Hepatocyte (in vitro differentiated cells): ENCODE data around the gene WDTC1. TPM values are rescaled to one million over a fixed set of nuclear protein-coding genes. Genes with fewer than 3 reads are reported as not detected.

Experiments used
- DNase-seq: peaks from one replicate; pipeline ENCODE4 v3.0.0-alpha.2; 2016; ENCODE audit warnings: low spot score
- H2AFZ ChIP-seq: fragments of 200-600 bp; sonication (generic); 2 replicates; pipeline ENCODE4 v1.6.0; 2016; ENCODE audit warnings: antibody characterized with exemption, mild to moderate bottlenecking
- H3K27ac ChIP-seq: fragments of 200-600 bp; sonication (generic); 2 replicates; pipeline ENCODE4 v1.5.1; 2016; ENCODE audit warnings: mild to moderate bottlenecking
- H3K27me3 ChIP-seq: fragments of 200-600 bp; sonication (generic); 2 replicates; pipeline ENCODE4 v1.6.1; 2016
- H3K36me3 ChIP-seq: fragments of 200-600 bp; sonication (generic); replicated peaks from 2 replicates; pipeline ENCODE4 v1.5.1; 2016; ENCODE audit warnings: low read depth; ENCODE audit not compliant: insufficient read depth
- H3K4me1 ChIP-seq: fragments of 200-600 bp; sonication (generic); 2 replicates; pipeline ENCODE4 v1.5.1; 2016; ENCODE audit warnings: mild to moderate bottlenecking, moderate library complexity; ENCODE audit not compliant: insufficient read depth
- H3K4me2 ChIP-seq: fragments of 200-600 bp; sonication (generic); 2 replicates; pipeline ENCODE4 v1.6.0; 2016
- H3K4me3 ChIP-seq: fragments of 200-600 bp; sonication (generic); 2 replicates; pipeline ENCODE4 v1.5.1; 2016; ENCODE audit warnings: mild to moderate bottlenecking
- H3K79me2 ChIP-seq: fragments of 200-600 bp; sonication (generic); 2 replicates; pipeline ENCODE4 v1.6.0; 2017; ENCODE audit warnings: mild to moderate bottlenecking
- H3K9me2 ChIP-seq: fragments of 200-600 bp; sonication (generic); replicated peaks from 2 replicates; pipeline ENCODE4 v1.6.0; 2017; ENCODE audit warnings: mild to moderate bottlenecking; ENCODE audit not compliant: insufficient read depth
- H3K9me3 ChIP-seq: fragments of 200-600 bp; sonication (generic); 2 replicates; pipeline ENCODE4 v1.5.1; 2016; ENCODE audit warnings: low read depth, mild to moderate bottlenecking
- H4K20me1 ChIP-seq: fragments of 200-600 bp; sonication (generic); 2 replicates; pipeline ENCODE4 v1.6.0; 2016; ENCODE audit warnings: mild to moderate bottlenecking; ENCODE audit not compliant: insufficient read depth, poor library complexity, severe bottlenecking
- CTCF ChIP-seq: fragments of 200-600 bp; sonication (generic); IDR thresholded peaks from 2 replicates; pipeline ENCODE4 v1.5.1; 2016; ENCODE audit warnings: antibody characterized with exemption, mild to moderate bottlenecking; ENCODE audit not compliant: poor library complexity
- EZH2 ChIP-seq: fragments of 200-600 bp; sonication (generic); IDR thresholded peaks from 2 replicates; pipeline ENCODE4 v1.6.1; 2016; ENCODE audit warnings: antibody characterized with exemption, mild to moderate bottlenecking, borderline replicate concordance
- EZH2phosphoT487 ChIP-seq: fragments of 200-600 bp; sonication (generic); IDR thresholded peaks from one replicate; pipeline ENCODE4 v1.6.1; 2018; ENCODE audit warnings: antibody characterized with exemption, mild to moderate bottlenecking, low read depth, moderate library complexity; ENCODE audit not compliant: unreplicated experiment, severe bottlenecking
- WGBS: methylation state at CpG from one replicate; pipeline ENCODE4 v1.1.6; 2016; ENCODE audit warnings: low lambda C conversion rate; ENCODE audit errors: missing lambda C conversion rate; 5-methylcytosine and 5-hydroxymethylcytosine counted together
- polyA plus RNA-seq: library from polyadenylated mRNA; unstranded; fragments of >200 nt; fragmentation: Nextera tagmentation; extraction: Ambion mirVana; gene quantifications from 2 replicates; pipeline ENCODE4 v1.2.1, GENCODE V29; 2016
- total RNA-seq: library from RNA; depleted of rRNA; stranded (reverse); fragments of >200 nt; gene quantifications from 2 replicates; pipeline ENCODE4 v1.2.3, GENCODE V29; 2014

The WDTC1 gene
- total and polyA plus RNA-seq, 2 experiments from 2014 or later, result 11.0 to 22.8 TPM

GRCh38 chr1:27346991-27347624, 112.7 kb downstream of the WDTC1 start:
- no peaks in the 10 kb centered on the region for H3K9me3 ChIP-seq
- WGBS, result 84% methylated on average over 13 of the region's 14 CpGs
- H3K36me3 ChIP-seq, result no peaks in the 10 kb centered on the region
- DNase-seq, result peak; percentile 40
- H3K27me3 ChIP-seq, result no peaks in the 10 kb centered on the region
- no peak for TF ChIP-seq EZH2phosphoT487
- no peak for TF ChIP-seq EZH2
- no peak for TF ChIP-seq CTCF
- peaks cover 43% of the 10 kb centered on the region for H3K4me1 ChIP-seq
- H3K27ac ChIP-seq, result no peak overlapping the region
- no peaks in the 10 kb centered on the region for H4K20me1 ChIP-seq
- H3K4me3 ChIP-seq, result no peak overlapping the region
- H3K4me2 ChIP-seq, result no peak overlapping the region
- H2AFZ ChIP-seq, result no peak overlapping the region
- H3K9me2 ChIP-seq, result no peaks in the 10 kb centered on the region
- H3K79me2 ChIP-seq, result no peaks in the 10 kb centered on the region

GRCh38 chr1:27348861-27349783, 114.7 kb downstream of the WDTC1 start:
- no peaks in the 10 kb centered on the region for H3K9me3 ChIP-seq
- no peaks in the 10 kb centered on the region for H3K79me2 ChIP-seq
- H4K20me1 ChIP-seq, result no peaks in the 10 kb centered on the region
- no peaks in the 10 kb centered on the region for H3K9me2 ChIP-seq
- H3K4me2 ChIP-seq, result peak overlapping the region; percentile 97
- peak overlapping the region; percentile 81 for H2AFZ ChIP-seq
- DNase-seq, result peak; percentile 81
- TF ChIP-seq EZH2phosphoT487, result no peak
- TF ChIP-seq EZH2, result no peak
- no peak for TF ChIP-seq CTCF
- 25% methylated on average over 26 of the region's 51 CpGs for WGBS
- H3K27ac ChIP-seq, result peak overlapping the region; percentile 37
- peak overlapping the region; percentile 67 for H3K4me3 ChIP-seq
- peaks cover 29% of the 10 kb centered on the region for H3K4me1 ChIP-seq
- no peaks in the 10 kb centered on the region for H3K27me3 ChIP-seq
- no peaks in the 10 kb centered on the region for H3K36me3 ChIP-seq

DNA sequence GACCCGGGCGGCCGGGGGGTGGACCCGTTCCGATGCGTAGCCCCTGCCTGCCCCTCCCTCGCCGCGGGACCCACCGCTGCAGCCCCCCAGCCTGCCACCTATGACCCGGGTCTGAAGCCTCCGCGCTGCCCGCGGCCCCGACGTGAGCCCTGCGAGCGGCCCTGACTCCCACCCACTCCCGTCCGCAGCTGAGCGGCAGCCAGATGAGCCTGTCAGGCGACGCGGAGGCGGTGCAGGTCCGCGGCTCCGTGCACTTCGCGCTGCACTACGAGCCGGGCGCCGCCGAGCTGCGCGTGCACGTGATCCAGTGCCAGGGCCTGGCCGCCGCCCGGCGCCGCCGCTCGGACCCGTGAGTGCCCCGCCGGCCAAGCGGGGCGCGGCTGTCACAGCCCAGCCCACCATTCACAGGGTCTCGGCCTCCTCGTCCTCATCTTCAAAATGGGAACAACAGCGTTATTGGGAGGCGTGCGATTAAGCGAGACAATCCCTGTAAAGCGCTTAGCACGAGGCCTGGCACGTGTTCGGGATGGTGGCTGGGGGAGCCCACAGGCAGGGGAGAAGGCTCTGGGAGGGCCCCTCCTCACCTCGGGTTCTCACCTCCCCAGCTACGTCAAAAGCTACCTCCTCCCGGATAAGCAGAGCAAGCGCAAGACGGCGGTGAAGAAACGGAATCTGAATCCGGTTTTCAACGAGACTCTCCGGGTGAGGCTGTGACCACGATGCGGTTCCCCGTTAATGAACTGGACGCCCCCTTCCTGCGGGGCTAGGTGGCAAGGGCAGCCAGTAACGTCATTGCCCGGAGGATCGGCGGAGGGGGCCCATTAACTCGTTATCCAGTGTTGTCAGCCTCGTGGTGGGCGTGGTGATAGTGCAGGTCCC, 115.6 kb downstream of the WDTC1 start:
- Histone ChIP-seq H3K27ac (no peak overlapping the region), H3K4me2 (peak overlapping the region; percentile 97)
- no peak for TF ChIP-seq EZH2
- peak; percentile 5 for TF ChIP-seq CTCF

More for the DNA sequence above, 115.6 kb downstream of the WDTC1 start:
- Histone ChIP-seq H3K36me3 (no peaks in the 10 kb centered on the region), H3K4me1 (peaks cover 29% of the 10 kb centered on the region), H3K27me3 (no peaks in the 10 kb centered on the region), H4K20me1 (no peaks in the 10 kb centered on the region), H2AFZ (peak overlapping the region; percentile 81), H3K4me3 (peak overlapping the region; percentile 67), H3K9me3 (no peaks in the 10 kb centered on the region), H3K9me2 (no peaks in the 10 kb centered on the region), H3K79me2 (no peaks in the 10 kb centered on the region)
- WGBS, result 14% methylated on average over 63 of the region's 84 CpGs
- DNase-seq, result peak; percentile 89
